T-helper 1 cell treated with Interleukin-12 subunit alpha and Interleukin-12 subunit beta and Interleukin-4 antibody, amounts not matched to agents 30 μg/mL and 1 μg/mL, for 36 hours (primary cell): Measurements from ENCODE around the gene GBA3.

ENCODE experiments used
- H3K27ac Mint-ChIP-seq: one replicate; pipeline ENCODE4 v1.8.0; 2021; ENCODE audit warnings: mild to moderate bottlenecking, mixed read lengths
- H3K27me3 Mint-ChIP-seq: one replicate; pipeline ENCODE4 v1.8.0; 2021; ENCODE audit warnings: low read depth, mixed read lengths
- H3K36me3 Mint-ChIP-seq: one replicate; pipeline ENCODE4 v1.8.0; 2021; ENCODE audit warnings: low read depth, mixed read lengths
- H3K4me1 Mint-ChIP-seq: one replicate; pipeline ENCODE4 v1.8.0; 2021; ENCODE audit warnings: low read depth, mixed read lengths
- H3K4me3 Mint-ChIP-seq: one replicate; pipeline ENCODE4 v1.8.0; 2021; ENCODE audit warnings: mild to moderate bottlenecking, moderate library complexity, mixed read lengths
- H3K9me3 Mint-ChIP-seq: one replicate; pipeline ENCODE4 v1.8.0; 2021; ENCODE audit warnings: mixed read lengths

The GBA3 gene

DNA sequence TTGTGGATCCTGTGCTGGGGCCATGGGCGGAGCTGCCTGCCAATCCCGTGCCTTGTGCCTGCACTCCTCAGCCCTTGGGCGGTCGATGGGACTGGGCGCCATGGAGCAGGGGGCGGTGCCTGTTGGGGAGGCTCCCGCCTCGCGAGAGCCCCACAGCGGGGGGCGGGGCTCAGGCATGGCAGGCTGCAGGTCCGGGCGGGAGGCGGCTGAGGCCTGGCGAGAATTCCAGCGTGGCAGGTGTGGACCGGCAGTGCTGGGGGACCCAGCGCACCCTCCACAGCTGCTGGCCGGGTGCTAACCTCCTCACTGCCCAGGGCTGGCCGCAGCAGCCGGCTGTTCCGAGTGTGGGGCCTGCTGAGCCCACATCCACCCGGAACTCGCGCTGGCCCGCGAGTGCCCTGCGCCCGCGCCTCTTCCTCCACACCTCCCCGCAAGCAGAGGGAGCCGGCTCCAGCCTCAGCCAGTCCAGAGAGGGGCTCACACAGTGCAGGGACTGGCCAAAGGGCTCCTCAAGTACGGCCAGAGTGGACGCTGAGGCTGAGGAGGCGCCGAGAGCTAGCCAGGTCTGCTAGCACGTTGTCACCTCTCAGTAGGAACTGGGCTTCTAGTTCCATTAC, 85.9 kb downstream of the GBA3 start:
- peaks cover 6% of the 10 kb centered on the region for H3K9me3 Mint-ChIP-seq
- no peak overlapping the region for H3K4me3 Mint-ChIP-seq
- no peaks in the 10 kb centered on the region for H3K36me3 Mint-ChIP-seq
- no peaks in the 10 kb centered on the region for H3K27me3 Mint-ChIP-seq
- H3K4me1 Mint-ChIP-seq: no peaks in the 10 kb centered on the region
- no peak overlapping the region for H3K27ac Mint-ChIP-seq

DNA sequence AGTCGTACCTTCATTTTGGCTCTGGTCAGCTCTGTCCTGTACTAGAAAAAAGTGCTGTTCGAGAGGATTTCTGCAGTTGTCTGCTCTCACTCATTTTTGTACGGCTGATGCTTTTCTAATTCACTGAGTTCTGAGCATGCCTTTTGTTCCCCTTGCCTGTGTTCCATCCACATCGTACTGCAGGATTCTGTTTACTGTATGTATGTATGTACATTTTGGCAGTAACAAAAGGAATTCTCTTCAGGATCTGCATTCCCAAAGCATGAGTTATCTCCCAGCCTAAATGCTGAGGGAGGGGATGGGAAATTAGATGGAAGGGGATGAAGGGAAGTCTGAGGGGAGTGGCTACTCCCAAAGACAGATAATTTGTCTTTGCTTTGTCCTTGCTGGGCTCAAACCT, 87.6 kb downstream of the GBA3 start:
- H3K27ac Mint-ChIP-seq: no peak overlapping the region
- H3K4me1 Mint-ChIP-seq: no peaks in the 10 kb centered on the region
- peaks cover 5% of the 10 kb centered on the region for H3K9me3 Mint-ChIP-seq
- H3K27me3 Mint-ChIP-seq: no peaks in the 10 kb centered on the region
- no peaks in the 10 kb centered on the region for H3K36me3 Mint-ChIP-seq
- H3K4me3 Mint-ChIP-seq: no peak overlapping the region

DNA sequence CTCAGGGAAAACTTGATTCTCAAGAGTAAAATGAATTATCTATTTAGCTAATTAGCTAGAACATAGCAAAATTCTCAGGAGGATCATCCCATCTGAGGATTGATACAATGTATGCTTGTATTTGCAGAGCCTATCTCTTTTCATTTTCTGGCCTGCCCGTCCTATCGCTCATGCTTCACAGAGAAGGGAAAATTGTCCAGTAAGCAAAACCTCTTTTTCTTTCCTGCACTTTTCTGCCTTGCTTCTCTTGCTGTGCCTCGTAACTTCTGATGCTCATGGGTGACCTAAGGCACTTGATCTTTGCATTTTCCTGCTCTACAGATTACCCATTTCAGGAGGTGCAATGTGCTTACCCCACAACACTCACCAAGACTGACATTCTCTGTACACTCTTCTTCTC, 88.1 kb downstream of the GBA3 start:
- Mint-ChIP-seq H3K36me3 (no peaks in the 10 kb centered on the region), H3K27ac (no peak overlapping the region), H3K4me3 (no peak overlapping the region), H3K4me1 (no peaks in the 10 kb centered on the region), H3K27me3 (no peaks in the 10 kb centered on the region), H3K9me3 (peaks cover under 1% of the 10 kb centered on the region)

DNA sequence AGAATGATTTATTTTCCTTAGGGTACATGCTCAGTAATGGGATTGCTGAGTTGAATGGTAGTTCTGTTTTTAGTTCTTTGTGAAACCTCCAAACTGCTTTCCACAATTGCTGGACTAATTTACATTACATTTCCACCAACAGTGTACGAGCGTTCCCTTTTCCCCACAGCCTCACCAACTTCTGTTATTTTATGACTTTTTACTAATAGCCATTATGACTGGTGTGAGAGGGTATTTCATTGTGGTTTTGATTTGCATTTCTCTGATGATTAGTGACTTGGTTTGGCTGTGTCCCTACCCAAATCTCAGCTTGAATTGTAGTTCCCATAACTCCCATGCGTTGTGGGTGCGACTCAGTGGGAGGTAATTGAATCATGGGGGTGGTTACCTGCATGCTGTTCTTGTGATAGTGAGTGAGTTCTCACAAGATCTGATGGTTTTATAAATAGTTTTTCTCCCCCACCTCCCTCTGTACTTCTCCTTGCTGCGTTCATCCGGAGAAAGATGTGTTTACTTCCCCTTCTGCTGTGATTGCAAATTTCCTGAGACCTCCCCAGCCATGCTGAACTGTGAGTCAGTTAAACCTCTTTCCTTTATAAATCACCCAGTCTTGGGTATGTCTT, 95.1 kb downstream of the GBA3 start:
- Mint-ChIP-seq H3K9me3 (no peaks in the 10 kb centered on the region), H3K27ac (no peak overlapping the region), H3K36me3 (no peaks in the 10 kb centered on the region), H3K27me3 (no peaks in the 10 kb centered on the region), H3K4me3 (no peak overlapping the region), H3K4me1 (no peaks in the 10 kb centered on the region)

DNA sequence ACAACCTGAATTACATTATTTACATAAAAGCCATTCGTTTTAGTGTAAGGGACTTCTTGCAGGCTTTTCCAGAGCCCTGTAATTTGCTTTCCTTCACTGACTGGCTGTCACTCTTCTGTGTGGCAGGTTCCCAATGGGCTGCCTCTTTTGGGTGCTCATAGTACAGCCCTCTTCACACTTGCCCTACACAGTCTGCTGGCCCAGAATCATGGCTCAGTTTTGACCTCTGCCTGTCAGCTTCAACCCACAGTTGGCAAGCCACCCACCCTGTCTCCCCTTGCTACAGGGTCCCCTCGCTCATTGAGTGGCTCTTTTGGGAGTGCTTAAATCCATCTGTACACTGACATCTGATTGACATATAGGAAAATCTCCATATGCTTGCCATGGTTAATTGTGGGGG, 97.9 kb downstream of the GBA3 start:
- Mint-ChIP-seq H3K36me3 (no peaks in the 10 kb centered on the region), H3K4me1 (no peaks in the 10 kb centered on the region), H3K27ac (no peak overlapping the region), H3K9me3 (no peaks in the 10 kb centered on the region), H3K27me3 (no peaks in the 10 kb centered on the region), H3K4me3 (no peak overlapping the region)

DNA sequence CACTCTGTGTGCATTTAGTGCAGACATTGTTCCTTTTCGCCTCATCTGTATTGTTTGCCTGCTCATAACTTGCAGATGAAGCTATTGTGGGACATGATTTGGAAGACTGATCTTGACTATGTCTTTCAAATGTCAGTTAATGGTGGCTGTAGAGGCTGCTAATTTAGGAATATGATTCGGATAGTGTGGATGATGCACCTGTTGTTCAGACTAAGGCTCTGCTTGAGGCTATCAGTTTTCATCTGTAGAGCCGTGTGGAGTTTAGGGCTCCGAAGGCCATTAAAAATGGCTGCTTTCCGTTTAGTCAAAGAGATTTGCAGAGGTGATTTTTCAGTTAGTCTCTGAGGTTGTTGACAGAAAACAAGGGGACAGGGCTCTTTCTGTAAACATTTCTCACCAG, 102.0 kb downstream of the GBA3 start:
- no peak overlapping the region for H3K27ac Mint-ChIP-seq
- no peak overlapping the region for H3K4me3 Mint-ChIP-seq
- no peaks in the 10 kb centered on the region for H3K36me3 Mint-ChIP-seq
- H3K27me3 Mint-ChIP-seq: no peaks in the 10 kb centered on the region
- no peaks in the 10 kb centered on the region for H3K4me1 Mint-ChIP-seq
- H3K9me3 Mint-ChIP-seq: no peaks in the 10 kb centered on the region

DNA sequence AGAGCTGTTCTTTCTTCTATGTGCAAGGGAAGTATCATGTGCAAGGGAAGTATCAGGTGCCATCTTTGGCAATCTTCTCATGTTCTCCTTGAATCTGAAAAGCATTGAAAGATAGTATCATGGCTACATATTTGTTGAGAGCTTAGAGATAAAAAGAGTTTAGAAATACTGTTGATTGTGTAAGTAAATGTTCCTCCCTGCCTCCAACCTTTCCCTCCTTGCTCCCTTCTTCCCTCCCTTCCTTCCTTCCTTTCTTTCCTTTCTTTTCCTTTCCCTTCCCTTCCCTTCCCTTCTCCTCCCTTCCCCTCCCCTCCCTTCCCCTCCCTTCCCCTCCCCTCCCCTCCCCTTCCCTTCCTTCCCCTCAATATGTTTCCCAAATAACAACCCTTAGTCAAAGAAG, 108.7 kb downstream of the GBA3 start:
- Mint-ChIP-seq H3K27ac (no peak overlapping the region), H3K36me3 (no peaks in the 10 kb centered on the region), H3K4me3 (no peak overlapping the region), H3K4me1 (no peaks in the 10 kb centered on the region), H3K9me3 (no peaks in the 10 kb centered on the region), H3K27me3 (no peaks in the 10 kb centered on the region)

DNA sequence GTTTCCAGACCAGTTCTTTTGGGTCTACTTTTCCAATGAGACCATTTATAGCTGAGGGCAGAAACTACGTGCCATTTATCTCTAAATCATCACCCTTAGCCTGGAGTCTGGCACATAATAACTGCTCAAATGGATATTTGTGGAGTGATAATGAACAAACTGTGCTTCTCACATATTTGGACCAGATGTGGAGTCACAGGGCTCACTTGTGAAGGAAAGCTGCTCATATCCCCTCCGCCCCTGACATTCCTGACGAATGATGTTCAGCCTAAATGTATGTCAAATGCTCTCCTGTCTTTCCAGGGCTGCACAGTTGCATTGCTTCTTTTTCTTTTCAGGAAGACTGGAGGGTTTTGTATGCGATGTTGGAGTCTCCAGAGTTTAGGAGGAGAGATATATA, 110.1 kb downstream of the GBA3 start:
- Mint-ChIP-seq H3K27me3 (no peaks in the 10 kb centered on the region), H3K4me3 (no peak overlapping the region), H3K4me1 (no peaks in the 10 kb centered on the region), H3K9me3 (no peaks in the 10 kb centered on the region), H3K27ac (no peak overlapping the region), H3K36me3 (no peaks in the 10 kb centered on the region)

DNA sequence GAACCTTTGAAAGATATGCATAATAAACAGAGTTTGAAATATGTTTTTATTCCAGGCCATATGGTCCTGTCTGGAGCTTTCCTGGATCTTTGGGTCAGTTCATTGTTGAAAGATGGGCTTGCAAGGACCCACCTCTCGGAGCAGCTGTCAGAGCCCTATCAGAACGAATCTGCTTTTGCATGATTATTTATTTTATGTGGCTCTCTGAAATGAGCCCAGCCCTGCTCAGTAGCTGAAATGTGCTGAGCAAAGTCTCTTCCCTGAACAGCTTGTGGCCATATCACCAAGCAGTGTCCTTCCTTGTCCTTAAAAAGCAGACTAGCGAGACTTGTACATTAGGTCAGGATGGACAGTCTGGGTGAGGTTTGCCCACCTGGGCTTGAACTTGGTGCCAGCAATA, 110.8 kb downstream of the GBA3 start:
- Mint-ChIP-seq H3K27ac (no peak overlapping the region), H3K27me3 (no peaks in the 10 kb centered on the region)

DNA sequence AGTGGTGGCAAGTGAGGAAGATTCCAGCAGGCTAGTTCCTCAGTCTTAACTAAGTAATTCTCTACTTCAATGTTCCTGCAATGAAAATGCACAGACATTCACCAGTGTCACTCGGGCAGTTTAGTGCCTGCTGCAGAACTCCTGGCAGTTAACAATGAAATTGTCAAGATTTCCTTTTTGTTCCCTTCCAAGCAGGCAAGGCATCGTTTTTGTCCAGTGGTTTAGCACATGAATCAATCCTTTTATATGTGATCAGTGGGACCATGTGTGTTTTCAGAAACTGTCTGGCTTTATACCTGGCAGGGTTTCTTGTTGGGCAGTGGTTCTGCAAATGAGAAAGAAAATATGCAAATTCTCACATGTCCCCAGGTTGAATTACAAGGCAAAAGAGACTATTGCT, 122.2 kb downstream of the GBA3 start:
- H3K4me3 Mint-ChIP-seq: no peak overlapping the region
- H3K36me3 Mint-ChIP-seq: no peaks in the 10 kb centered on the region
- H3K9me3 Mint-ChIP-seq: no peaks in the 10 kb centered on the region
- no peaks in the 10 kb centered on the region for H3K27me3 Mint-ChIP-seq
- no peak overlapping the region for H3K27ac Mint-ChIP-seq
- H3K4me1 Mint-ChIP-seq: no peaks in the 10 kb centered on the region

More for the DNA sequence above, 110.8 kb downstream of the GBA3 start:
- H3K9me3 Mint-ChIP-seq: no peaks in the 10 kb centered on the region
- H3K4me3 Mint-ChIP-seq: no peak overlapping the region
- no peaks in the 10 kb centered on the region for H3K36me3 Mint-ChIP-seq
- H3K4me1 Mint-ChIP-seq: no peaks in the 10 kb centered on the region

DNA sequence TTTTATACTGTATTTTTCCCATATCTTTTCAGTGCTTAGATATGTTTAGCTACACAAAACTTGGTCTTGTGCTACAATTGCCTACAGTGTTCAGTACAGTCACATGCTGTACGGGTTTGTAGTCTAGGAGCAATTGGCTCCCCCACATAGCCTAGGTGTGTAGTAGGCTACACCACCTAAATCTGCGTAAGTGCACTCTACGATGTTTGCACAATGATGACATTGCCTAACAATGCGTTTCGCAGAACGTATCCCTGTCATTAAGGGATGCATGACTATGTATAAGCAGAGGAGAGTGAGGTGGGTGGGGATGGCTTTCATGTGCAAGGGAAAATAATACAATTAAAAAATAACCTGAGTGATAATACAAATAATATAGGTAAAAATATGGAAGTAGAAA, 131.4 kb downstream of the GBA3 start:
- Mint-ChIP-seq H3K4me3 (no peak overlapping the region), H3K9me3 (no peaks in the 10 kb centered on the region), H3K27me3 (no peaks in the 10 kb centered on the region), H3K36me3 (no peaks in the 10 kb centered on the region), H3K4me1 (no peaks in the 10 kb centered on the region), H3K27ac (no peak overlapping the region)

DNA sequence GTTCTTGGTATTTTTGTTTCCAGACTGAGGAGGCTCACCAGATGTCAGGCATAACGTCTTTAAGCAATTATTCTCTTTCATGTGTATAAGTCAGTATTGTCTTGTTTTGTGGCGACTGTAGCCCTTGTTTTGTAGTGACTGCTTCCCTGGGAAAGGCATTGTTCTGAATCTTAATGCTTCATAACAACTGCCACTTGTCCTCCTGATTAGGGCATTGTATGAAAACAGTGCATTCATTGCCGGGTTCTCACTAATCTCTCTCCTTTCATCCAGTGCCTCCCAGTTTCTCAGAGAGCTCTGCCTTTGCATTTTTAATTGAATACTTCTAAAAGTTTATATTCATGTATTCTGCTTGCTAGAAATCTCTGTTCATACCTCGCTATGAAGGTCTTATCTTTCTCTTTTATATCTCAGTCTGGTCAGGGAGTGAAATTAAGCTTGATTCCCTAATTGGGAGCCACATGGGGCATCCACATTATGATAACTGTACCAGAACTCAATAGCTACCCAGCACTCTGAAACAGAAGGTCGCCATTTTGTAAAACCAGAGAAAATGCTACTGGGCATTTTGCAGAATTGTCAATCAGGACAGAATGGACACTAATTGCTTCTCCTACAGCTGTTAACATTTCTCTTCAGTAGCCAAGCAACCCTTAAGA, 149.8 kb downstream of the GBA3 start:
- Mint-ChIP-seq H3K27me3 (no peaks in the 10 kb centered on the region), H3K9me3 (no peaks in the 10 kb centered on the region), H3K27ac (no peak overlapping the region), H3K4me3 (no peak overlapping the region), H3K36me3 (no peaks in the 10 kb centered on the region), H3K4me1 (no peaks in the 10 kb centered on the region)

DNA sequence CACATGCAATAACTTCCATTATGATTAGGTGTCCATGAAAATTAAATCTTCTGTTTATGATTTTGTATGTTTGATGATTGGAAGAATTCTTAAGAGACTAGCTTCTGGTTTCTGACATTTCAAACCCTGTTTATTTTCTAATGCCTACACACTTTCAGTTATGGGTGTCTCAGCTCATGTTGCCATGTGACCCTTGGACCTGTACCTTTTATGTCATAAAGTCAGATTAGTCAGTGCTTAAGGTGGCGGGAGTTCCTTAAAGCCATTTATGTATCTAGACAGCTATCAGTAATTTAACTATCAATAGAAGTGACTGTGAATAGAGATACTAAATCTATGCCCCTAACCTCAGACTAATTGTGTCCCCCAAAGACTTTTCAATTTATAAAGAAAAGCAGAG, 155.6 kb downstream of the GBA3 start:
- Mint-ChIP-seq H3K27ac (no peak overlapping the region), H3K4me1 (no peaks in the 10 kb centered on the region), H3K9me3 (no peaks in the 10 kb centered on the region), H3K4me3 (no peak overlapping the region), H3K36me3 (no peaks in the 10 kb centered on the region), H3K27me3 (no peaks in the 10 kb centered on the region)

DNA sequence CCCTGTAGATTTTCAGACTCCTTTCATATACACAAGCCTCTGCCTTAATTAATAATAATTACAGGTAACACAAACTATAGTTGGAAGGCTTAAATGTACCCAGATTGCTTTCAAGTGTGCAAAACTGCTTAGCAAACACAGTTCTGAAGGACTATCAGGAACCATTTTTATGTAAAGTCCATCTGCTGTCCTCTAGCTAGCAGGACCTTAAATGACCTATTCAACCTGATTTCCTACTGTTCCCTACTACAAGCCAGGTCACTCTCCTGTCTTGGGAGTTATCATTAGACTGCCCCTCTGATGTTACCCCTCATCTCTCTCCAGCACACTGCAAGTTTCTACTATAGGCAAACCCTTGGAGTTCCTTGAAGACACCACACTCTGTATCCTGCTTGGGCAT, 157.3 kb downstream of the GBA3 start:
- Mint-ChIP-seq H3K4me3 (no peak overlapping the region), H3K4me1 (no peaks in the 10 kb centered on the region), H3K9me3 (no peaks in the 10 kb centered on the region), H3K27me3 (no peaks in the 10 kb centered on the region), H3K36me3 (no peaks in the 10 kb centered on the region), H3K27ac (no peak overlapping the region)

DNA sequence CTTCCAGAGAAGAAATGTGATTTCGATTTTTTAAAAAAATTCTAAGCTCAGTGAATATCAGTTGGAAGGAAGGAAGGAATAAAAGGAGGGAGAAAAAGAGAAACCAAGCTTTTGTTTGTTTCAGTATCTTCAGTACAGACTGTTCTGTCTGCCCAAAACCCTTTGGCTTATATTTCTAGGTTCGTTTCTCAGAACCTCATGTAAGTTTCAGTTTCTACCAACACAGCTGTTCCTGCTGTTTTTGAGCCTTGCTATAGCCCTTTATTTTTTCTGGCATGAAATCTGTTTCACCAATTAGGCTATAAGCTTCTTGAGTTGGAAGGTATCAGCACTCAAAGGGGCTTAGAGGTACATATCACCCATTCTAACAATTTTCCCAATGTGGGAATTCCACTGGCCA, 157.9 kb downstream of the GBA3 start:
- H3K4me1 Mint-ChIP-seq: no peaks in the 10 kb centered on the region
- no peaks in the 10 kb centered on the region for H3K36me3 Mint-ChIP-seq
- no peaks in the 10 kb centered on the region for H3K27me3 Mint-ChIP-seq
- no peaks in the 10 kb centered on the region for H3K9me3 Mint-ChIP-seq
- H3K4me3 Mint-ChIP-seq: no peak overlapping the region
- H3K27ac Mint-ChIP-seq: no peak overlapping the region
